ENCODE measurements around the gene NOD2.

The NOD2 gene

GRCh38 chr16:50692999-50693781 is at the start of gene NOD2:
NOD2 (plus strand) TSS chr16:50693606; CDS start chr16:50699496, 5,890 bp downstream.
- peak; percentile 36 for DNase-seq (ENCODE audit: low spot score)

GRCh38 chr16:50644245-50644644 is 49.2 kb upstream of the NOD2 start:
- DNase-seq (ENCODE audit: low spot score) = no peak

- DNase-seq (ENCODE audit: low spot score) = no peak
These were observed 48.7 kb upstream of the NOD2 start for GRCh38 chr16:50644729-50645128.

- DNase-seq (ENCODE audit: low spot score) = no peak
These were observed 47.7 kb upstream of the NOD2 start for GRCh38 chr16:50645563-50646220.

GRCh38 chr16:50646345-50646744 is 47.1 kb upstream of the NOD2 start:
- no peak for DNase-seq (ENCODE audit: low spot score)

- DNase-seq (ENCODE audit: low spot score) = no peak
These were observed 41.5 kb upstream of the NOD2 start for GRCh38 chr16:50651835-50652438.

- DNase-seq (ENCODE audit: low spot score) = no peak
These were observed 40.5 kb upstream of the NOD2 start for GRCh38 chr16:50652836-50653425.

- DNase-seq (ENCODE audit: low spot score) = no peak
These were observed 39.5 kb upstream of the NOD2 start for GRCh38 chr16:50653633-50654519.

GRCh38 chr16:50655558-50656055 is 37.8 kb upstream of the NOD2 start:
- no peak for DNase-seq (ENCODE audit: low spot score)

GRCh38 chr16:50657241-50657640 is 36.2 kb upstream of the NOD2 start:
- no peak for DNase-seq (ENCODE audit: low spot score)

- DNase-seq (ENCODE audit: low spot score) = no peak
These were observed 33.6 kb upstream of the NOD2 start for GRCh38 chr16:50659806-50660205.

GRCh38 chr16:50662306-50662940 is 31.0 kb upstream of the NOD2 start:
- no peak for DNase-seq (ENCODE audit: low spot score)

- no peak for DNase-seq (ENCODE audit: low spot score)
These were observed 29.1 kb upstream of the NOD2 start for GRCh38 chr16:50664270-50664669.

- DNase-seq (ENCODE audit: low spot score) = peak; percentile 61
These were observed 28.1 kb upstream of the NOD2 start for GRCh38 chr16:50665128-50665878.

GRCh38 chr16:50666658-50667496 is 26.5 kb upstream of the NOD2 start:
- no peak for DNase-seq (ENCODE audit: low spot score)

- DNase-seq (ENCODE audit: low spot score) = no peak
These were observed 25.7 kb upstream of the NOD2 start for GRCh38 chr16:50667497-50668367.

- no peak for DNase-seq (ENCODE audit: low spot score)
These were observed 24.9 kb upstream of the NOD2 start for GRCh38 chr16:50668368-50669008.

GRCh38 chr16:50669741-50670140 is 23.7 kb upstream of the NOD2 start:
- no peak for DNase-seq (ENCODE audit: low spot score)
